NB4 (cell line): Measurements from ENCODE around the gene TNN.

ENCODE experiments used
- POLR2A ChIP-seq: IDR thresholded peaks from 2 replicates; pipeline ENCODE4 v1.6.1; 2011; ENCODE audit warnings: mild to moderate bottlenecking; ENCODE audit not compliant: insufficient read length; ENCODE audit errors: extremely low read depth
- TF ChIP-seq, protein P1 (sequence below): IDR thresholded peaks from one replicate; pipeline ENCODE4 v1.5.1; 2012; ENCODE audit warnings: low read depth, low read length
- TF ChIP-seq, protein P2 (sequence below): IDR thresholded peaks from 2 replicates; pipeline ENCODE4 v1.6.1; 2011; ENCODE audit warnings: low read depth, low read length

DNA sequence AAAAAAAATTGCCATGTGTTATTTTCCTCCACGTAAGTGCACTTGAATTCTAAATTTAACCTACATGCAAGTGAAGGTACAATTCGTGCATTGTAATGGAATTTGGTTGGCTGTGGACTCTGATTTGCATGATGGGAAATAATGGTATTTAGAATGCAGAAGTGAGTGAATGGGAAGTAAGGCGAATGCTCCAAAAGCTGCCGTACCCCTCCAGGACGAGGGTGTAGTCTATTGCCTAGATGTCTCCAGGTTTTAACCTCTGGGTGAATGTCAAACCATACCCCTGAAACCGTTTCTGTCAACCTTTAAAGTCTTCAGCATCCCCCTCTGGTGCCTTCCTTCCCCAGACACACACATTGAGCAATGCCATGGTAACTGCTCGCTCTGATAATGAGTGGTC lies 80.4 kb downstream of the TNN start:
- TF ChIP-seq POLR2A: no peak
- TF ChIP-seq, protein P1, sequence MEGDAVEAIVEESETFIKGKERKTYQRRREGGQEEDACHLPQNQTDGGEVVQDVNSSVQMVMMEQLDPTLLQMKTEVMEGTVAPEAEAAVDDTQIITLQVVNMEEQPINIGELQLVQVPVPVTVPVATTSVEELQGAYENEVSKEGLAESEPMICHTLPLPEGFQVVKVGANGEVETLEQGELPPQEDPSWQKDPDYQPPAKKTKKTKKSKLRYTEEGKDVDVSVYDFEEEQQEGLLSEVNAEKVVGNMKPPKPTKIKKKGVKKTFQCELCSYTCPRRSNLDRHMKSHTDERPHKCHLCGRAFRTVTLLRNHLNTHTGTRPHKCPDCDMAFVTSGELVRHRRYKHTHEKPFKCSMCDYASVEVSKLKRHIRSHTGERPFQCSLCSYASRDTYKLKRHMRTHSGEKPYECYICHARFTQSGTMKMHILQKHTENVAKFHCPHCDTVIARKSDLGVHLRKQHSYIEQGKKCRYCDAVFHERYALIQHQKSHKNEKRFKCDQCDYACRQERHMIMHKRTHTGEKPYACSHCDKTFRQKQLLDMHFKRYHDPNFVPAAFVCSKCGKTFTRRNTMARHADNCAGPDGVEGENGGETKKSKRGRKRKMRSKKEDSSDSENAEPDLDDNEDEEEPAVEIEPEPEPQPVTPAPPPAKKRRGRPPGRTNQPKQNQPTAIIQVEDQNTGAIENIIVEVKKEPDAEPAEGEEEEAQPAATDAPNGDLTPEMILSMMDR: no peak
- TF ChIP-seq, protein P2, sequence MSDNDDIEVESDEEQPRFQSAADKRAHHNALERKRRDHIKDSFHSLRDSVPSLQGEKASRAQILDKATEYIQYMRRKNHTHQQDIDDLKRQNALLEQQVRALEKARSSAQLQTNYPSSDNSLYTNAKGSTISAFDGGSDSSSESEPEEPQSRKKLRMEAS: no peak
